Heart right ventricle (tissue), 16 donors: ENCODE data around the gene CTSZ. TPM values are rescaled to one million over a fixed set of nuclear protein-coding genes. Genes with fewer than 3 reads are reported as not detected.
"Not testable (repeated sequence)": the region's sequence is repeated elsewhere in the genome, so short reads cannot be mapped to it uniquely, and the experiment has no call there.

Experiments
- ATAC-seq, 8 donors: fragments of 200-7000 bp; cut with Tn5 transposase; one replicate each; pipeline ENCODE4 v1.9.1; 2020; ENCODE audit warnings: mild to moderate bottlenecking in 8 of 8, moderate library complexity in 8 of 8, moderate number of reproducible peaks in 1 of 8
- DNase-seq, 2 donors: peaks; one replicate each; pipeline ENCODE4 v3.0.0-alpha.2; 2020
- H3K27ac ChIP-seq, 10 donors: fragments of 200-600 bp; sonication (generic) in 2 of 10; one replicate each; pipeline versions ENCODE4 v1.5.0 to v1.8.0; 2020 to 2022; ENCODE audit warnings: mild to moderate bottlenecking in 3 of 10
- H3K27me3 ChIP-seq, 7 donors: fragments of 200-600 bp; one replicate each; pipeline ENCODE4 v1.8.0; 2021 to 2022; ENCODE audit warnings: mild to moderate bottlenecking in 2 of 7
- H3K36me3 ChIP-seq, 9 donors: fragments of 200-600 bp; sonication (generic) in 1 of 9; one replicate each; pipeline versions ENCODE4 v1.5.0 to v1.8.0; 2020 to 2022; ENCODE audit warnings: mild to moderate bottlenecking in 2 of 9
- H3K4me1 ChIP-seq, 9 donors: fragments of 200-600 bp; sonication (generic) in 1 of 9; one replicate each; pipeline versions ENCODE4 v1.5.0 to v1.8.0; 2020 to 2022; ENCODE audit warnings: mild to moderate bottlenecking in 4 of 9
- H3K4me3 ChIP-seq, 10 donors: fragments of 200-600 bp; sonication (generic) in 2 of 10; one replicate each; pipeline versions ENCODE4 v1.5.0 to v1.8.0; 2020 to 2022; ENCODE audit warnings: mild to moderate bottlenecking in 7 of 10, moderate library complexity in 2 of 10
- H3K9me3 ChIP-seq, 11 donors: fragments of 200-600 bp in 10 of 11; sonication (generic) in 2 of 11; one replicate each; pipeline versions ENCODE4 v1.5.0 to v1.8.0; 2013 to 2022; ENCODE audit warnings: mild to moderate bottlenecking in 2 of 11, control low read depth in 1 of 11, moderate library complexity in 1 of 11
- WGBS, 2 donors: extraction: QIAGEN DNeasy Blood & Tissue Kit; methylation state at CpG; one replicate each; pipeline ENCODE4 v1.1.7; 2013; ENCODE audit warnings: inconsistent platforms in 1 of 2; 5-methylcytosine and 5-hydroxymethylcytosine counted together
- intact Hi-C, 10 donors: fragments of 100-400 bp; cut with DNase I; formaldehyde crosslinking; loops; one replicate each; pipeline versions ENCODE4 v1.11.1 to v1.14.2; 2022
- polyA plus RNA-seq, 2 donors: library from polyadenylated mRNA; stranded (reverse); fragments of 200-250 nt; gene quantifications; one replicate each; pipeline ENCODE4 v1.2.3, GENCODE V29; 2013
- total RNA-seq, 10 donors: library from RNA; stranded (reverse); fragmentation: NEBNext Ultra II Directional in 3 of 10; extraction: Animal tissue kit (Norgen Biotek cat#: 25700) in 3 of 10; gene quantifications; one replicate each; pipeline versions ENCODE4 v1.2.1 to v1.2.4, GENCODE V29; 2021 to 2023
- TF ChIP-seq, protein P1 (sequence below), 9 donors: fragments of 200-600 bp; sonication (generic) in 2 of 9; IDR thresholded peaks; one replicate each; pipeline versions ENCODE4 v1.5.0 to v1.8.0; 2021 to 2022; ENCODE audit warnings: antibody characterized with exemption in 9 of 9, mild to moderate bottlenecking in 5 of 9, moderate library complexity in 1 of 9
- donor health status: Arrhythmogenic right ventricular cardiomyopathy.
- donor health status: ischemic (EF 13 %, LVEDD 7.1; RV severe dilation, severe dysfunction).
- donor health status: healthy with polysubstance abuse.
- donor health status: DM: no; HTN: yes; CAD: no.
- donor health status: DM: no; HTN: no; CAD: no.
- donor health status: ischemic (EF 25% LVEDD 6.9; RV normal size, moderate dysfunction).
- donor health status: ischemic (EF 25% LVEDD 5.7; RV mildly dilated, moderate dysfunction).
- donor health status: healthy.
- donor health status: DM: yes; HTN: yes; CAD: no.
- donor health status: Ischemic cardiomyopathy.
- donor health status: ischemic (EF 35%, LVEDD 5.7; RV mildly dilated, moderate dysfunction).
- donor health status: nonischemic (EF 11% LVEDD 7.7; RV severe dilation, severe dysfunction).
- donor health status: DM: yes; HTN: yes; CAD: no.
- donor health status: PGD.
- donor health status: ischemic (EF 29% LVEDD 5.4; RV normal size, mild dysfunction).
- donor health status: nonischemic (EF 23%, LVEDD 6.1; RV moderate dilation, normal function).

CTSZ gene
- total and polyA plus RNA-seq, 12 donors = 83.9 to 278 (median 124) TPM

DNA sequence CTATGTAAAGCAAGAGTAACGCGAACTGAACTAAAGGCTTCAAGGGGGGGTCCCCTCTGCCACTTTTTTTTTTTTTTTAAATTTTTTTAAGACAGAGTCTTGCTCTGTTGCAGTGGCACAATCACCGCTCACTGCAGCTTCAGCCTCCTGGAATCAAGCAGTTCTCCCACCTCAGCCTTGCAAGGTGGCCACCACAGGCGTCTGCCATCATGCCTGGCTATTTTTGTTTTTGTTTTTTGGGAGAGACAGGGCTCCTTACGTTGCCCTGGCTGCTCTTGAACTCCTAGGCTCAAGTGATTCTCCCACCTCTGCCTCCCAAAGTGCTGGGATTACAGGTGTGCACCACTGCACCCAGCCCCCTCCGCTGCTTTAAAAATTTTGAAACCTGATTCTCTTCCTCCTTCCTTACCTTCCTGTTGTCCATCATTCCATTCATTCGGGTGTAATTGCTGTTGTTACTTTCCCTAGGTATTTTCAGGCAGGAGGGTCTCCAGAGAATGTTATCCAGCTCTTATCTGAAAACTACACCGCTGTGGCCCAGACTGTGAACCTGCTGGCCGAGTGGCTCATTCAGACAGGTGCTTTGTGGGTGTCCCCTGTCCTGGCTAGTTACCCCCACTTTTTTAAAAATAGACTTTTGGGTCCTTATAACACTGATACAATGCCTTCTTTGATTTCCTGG is 20.6 kb downstream of the CTSZ start:
- 68 to 74% methylated on average over 9 of the region's 9 CpGs for WGBS, 2 donors
- H3K4me1 ChIP-seq = peaks cover 0 to 42% (median 35%) of the 10 kb centered on the region in 9 donors
- H3K36me3 ChIP-seq = peaks cover 3 to 58% (median 50%) of the 10 kb centered on the region in 9 donors
- no peaks in the 10 kb centered on the region for H3K27me3 ChIP-seq
- H3K27ac ChIP-seq = no peak overlapping the region
- no peak overlapping the region for H3K4me3 ChIP-seq
- H3K9me3 ChIP-seq = no peaks in the 10 kb centered on the region
- intact Hi-C loops = loop anchor here in 3 of 10 donors (5.0 to 10.0 kb wide), 3 partner anchors 46 to 1272 kb away; partner anchors contain the start of genes ATP5F1E (in 2 of the 3) and PMEPA1 (in 1 of the 3)
- TF ChIP-seq, protein P1, sequence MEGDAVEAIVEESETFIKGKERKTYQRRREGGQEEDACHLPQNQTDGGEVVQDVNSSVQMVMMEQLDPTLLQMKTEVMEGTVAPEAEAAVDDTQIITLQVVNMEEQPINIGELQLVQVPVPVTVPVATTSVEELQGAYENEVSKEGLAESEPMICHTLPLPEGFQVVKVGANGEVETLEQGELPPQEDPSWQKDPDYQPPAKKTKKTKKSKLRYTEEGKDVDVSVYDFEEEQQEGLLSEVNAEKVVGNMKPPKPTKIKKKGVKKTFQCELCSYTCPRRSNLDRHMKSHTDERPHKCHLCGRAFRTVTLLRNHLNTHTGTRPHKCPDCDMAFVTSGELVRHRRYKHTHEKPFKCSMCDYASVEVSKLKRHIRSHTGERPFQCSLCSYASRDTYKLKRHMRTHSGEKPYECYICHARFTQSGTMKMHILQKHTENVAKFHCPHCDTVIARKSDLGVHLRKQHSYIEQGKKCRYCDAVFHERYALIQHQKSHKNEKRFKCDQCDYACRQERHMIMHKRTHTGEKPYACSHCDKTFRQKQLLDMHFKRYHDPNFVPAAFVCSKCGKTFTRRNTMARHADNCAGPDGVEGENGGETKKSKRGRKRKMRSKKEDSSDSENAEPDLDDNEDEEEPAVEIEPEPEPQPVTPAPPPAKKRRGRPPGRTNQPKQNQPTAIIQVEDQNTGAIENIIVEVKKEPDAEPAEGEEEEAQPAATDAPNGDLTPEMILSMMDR (IDR thresholded peaks at IDR 0.05) = no peak
- ATAC-seq (no peak), DNase-seq (no peak)

DNA sequence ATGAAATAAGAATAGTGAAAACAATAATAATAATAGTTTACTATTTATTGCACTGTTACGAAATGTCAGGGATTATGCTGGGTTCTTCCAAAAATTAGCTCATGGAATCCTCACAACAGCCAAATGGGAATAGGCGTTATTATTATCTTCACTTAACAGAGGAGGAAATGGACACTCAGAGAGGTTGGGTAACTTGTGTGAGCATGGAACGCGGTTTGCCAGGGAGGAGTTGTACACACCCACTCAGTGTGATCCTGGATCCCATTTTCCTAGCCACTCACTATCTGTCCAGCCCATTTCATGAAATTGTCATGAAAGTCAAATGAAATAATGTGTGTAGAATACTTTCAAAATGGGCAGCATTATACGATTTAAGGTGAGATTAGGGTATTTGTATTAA is 21.4 kb downstream of the CTSZ start:
- ATAC-seq (peak in 1 of 8 donors; percentile 41), DNase-seq (no peak)
- H3K9me3 ChIP-seq = no peaks in the 10 kb centered on the region
- TF ChIP-seq, protein P1 (IDR thresholded peaks at IDR 0.05) = no peak
- H3K4me3 ChIP-seq = no peak overlapping the region
- peaks cover 3 to 50% (median 43%) of the 10 kb centered on the region in 9 donors for H3K36me3 ChIP-seq
- no peak overlapping the region for H3K27ac ChIP-seq
- 67 to 77% methylated on average over 5 of the region's 5 CpGs for WGBS, 2 donors
- peaks cover 0 to 42% (median 35%) of the 10 kb centered on the region in 9 donors for H3K4me1 ChIP-seq
- H3K27me3 ChIP-seq = no peaks in the 10 kb centered on the region
- intact Hi-C loops = loop anchor here in 3 of 10 donors (5.0 to 10.0 kb wide), 3 partner anchors 47 to 1271 kb away; partner anchors contain the start of genes ATP5F1E (in 2 of the 3) and PMEPA1 (in 1 of the 3)

DNA sequence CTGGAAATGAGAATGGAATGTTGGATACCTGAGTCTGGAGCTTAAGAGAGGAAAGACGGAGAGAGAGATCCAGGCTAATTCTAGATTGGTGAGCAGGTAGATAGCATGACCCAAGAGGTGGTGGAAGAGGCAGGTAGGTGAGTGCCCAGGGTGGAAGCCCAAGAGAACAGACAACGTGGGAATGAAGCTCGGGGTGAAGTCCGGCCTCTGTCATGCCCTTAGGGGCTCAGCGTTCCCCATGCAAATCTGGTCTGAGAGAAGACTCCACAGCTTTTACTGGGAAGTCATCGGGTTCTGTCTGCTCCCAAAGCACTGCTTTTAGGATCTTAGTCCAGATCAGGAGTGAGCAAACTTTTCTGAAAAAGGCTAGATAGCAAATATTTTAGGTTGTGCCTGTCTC is 22.4 kb downstream of the CTSZ start:
- DNase-seq (no peak), ATAC-seq (no peak)
- TF ChIP-seq, protein P1 (IDR thresholded peaks at IDR 0.05) = no peak
- Histone ChIP-seq H3K27me3 (no peaks in the 10 kb centered on the region), H3K27ac (no peak overlapping the region), H3K9me3 (no peaks in the 10 kb centered on the region), H3K4me1 (peaks cover 0 to 45% (median 35%) of the 10 kb centered on the region in 9 donors), H3K4me3 (no peak overlapping the region), H3K36me3 (peaks cover 3 to 40% (median 33%) of the 10 kb centered on the region in 9 donors)
- intact Hi-C loops = loop anchor here in 7 of 10 donors (5.0 to 10.0 kb wide), 8 partner anchors 48 to 1270 kb away; partner anchors contain the start of genes ATP5F1E (in 3 of the 7) and PMEPA1 (in 1 of the 7)
- 88 to 89% methylated on average over 6 of the region's 6 CpGs for WGBS, 2 donors

DNA sequence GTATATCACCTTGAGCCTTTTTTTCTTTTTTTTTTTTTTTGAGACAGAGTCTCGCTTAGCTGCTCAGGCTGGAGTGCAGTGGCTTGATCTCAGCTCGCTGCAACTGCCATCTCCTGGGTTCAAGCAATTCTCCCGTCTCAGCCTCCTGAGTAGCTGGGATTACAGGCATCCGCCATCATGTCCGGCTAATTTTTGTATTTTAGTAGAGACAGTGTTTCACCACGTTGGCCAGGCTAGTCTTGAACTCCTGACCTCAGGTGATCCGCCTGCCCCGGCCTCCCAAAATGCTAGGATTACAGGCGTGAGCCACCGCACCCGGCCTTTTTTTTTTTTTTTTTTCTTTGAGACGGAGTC is 24.0 kb downstream of the CTSZ start:
- ATAC-seq, H3K4me3 ChIP-seq, DNase-seq, H3K27me3 ChIP-seq, H3K27ac ChIP-seq, H3K9me3 ChIP-seq: not testable (repeated sequence)
- 93 to 97% methylated on average over 12 of the region's 12 CpGs for WGBS, 2 donors
- intact Hi-C loops = loop anchor here in 7 of 10 donors (2.0 to 10.0 kb wide), 9 partner anchors 49 to 1268 kb away; partner anchors contain the start of genes ATP5F1E (in 3 of the 7) and PMEPA1 (in 1 of the 7)
- Histone ChIP-seq H3K36me3 (peaks cover 0 to 24% (median 20%) of the 10 kb centered on the region in 9 donors), H3K4me1 (peaks cover 0 to 45% (median 35%) of the 10 kb centered on the region in 9 donors)
